Thoracic aorta (tissue), 2 donors: ENCODE data around the gene ETV5. TPM values are rescaled to one million over a fixed set of nuclear protein-coding genes. Genes with fewer than 3 reads are reported as not detected.
"Not testable (repeated sequence)": the region's sequence is repeated elsewhere in the genome, so short reads cannot be mapped to it uniquely, and the experiment has no call there.

Experiments
- ATAC-seq: fragments of 150-250 bp; one replicate; pipeline ENCODE4 v1.8.0; 2017; ENCODE audit warnings: low read depth; ENCODE audit not compliant: insufficient number of reproducible peaks, low FRiP score
- DNase-seq: peaks from one replicate; pipeline ENCODE4 v3.0.0-alpha.2; 2020; ENCODE audit warnings: low spot score
- H3K27ac ChIP-seq, 2 donors: fragments of 200-600 bp; sonication (generic); 1 replicate in 1 of 2; 2 replicates in 1 of 2; pipeline ENCODE4 v1.5.1; 2016; ENCODE audit warnings: mild to moderate bottlenecking in 2 of 2, moderate library complexity in 2 of 2
- H3K27me3 ChIP-seq: fragments of 200-600 bp; sonication (generic); replicated peaks from 2 replicates; pipeline ENCODE4 v1.6.0; 2016; ENCODE audit warnings: mild to moderate bottlenecking; ENCODE audit not compliant: insufficient read depth
- H3K36me3 ChIP-seq: fragments of 200-600 bp; sonication (generic); one replicate; pipeline ENCODE4 v1.5.1; 2016
- H3K4me1 ChIP-seq, 2 donors: fragments of 200-600 bp; sonication (generic); 1 replicate in 1 of 2; 2 replicates in 1 of 2; pipeline versions ENCODE4 v1.5.1 to v1.6.0; 2016; ENCODE audit warnings: low read depth in 2 of 2, mild to moderate bottlenecking in 1 of 2; ENCODE audit not compliant: control insufficient read depth in 1 of 2
- H3K4me3 ChIP-seq: fragments of 200-600 bp; sonication (generic); 2 replicates; pipeline ENCODE4 v1.5.1; 2016; ENCODE audit warnings: mild to moderate bottlenecking
- H3K9me3 ChIP-seq: fragments of 200-600 bp; sonication (generic); 2 replicates; pipeline ENCODE4 v1.5.1; 2016
- CTCF ChIP-seq: fragments of 200-600 bp; sonication (generic); IDR thresholded peaks from one replicate; pipeline ENCODE4 v1.5.1; 2019; ENCODE audit warnings: antibody characterized with exemption
- total RNA-seq, 2 donors: library from RNA; depleted of rRNA; stranded (reverse); fragments of >200 nt; gene quantifications; one replicate each; pipeline versions ENCODE4 v1.1.0 to v1.2.3, GENCODE V29; 2016

Gene ETV5
- total RNA-seq, 2 donors from 2014 or later, result 43.6 to 362 TPM

GRCh38 chr3:186024210-186024609, 84.7 kb downstream of the ETV5 start:
- ATAC-seq (no peak), DNase-seq (no peak)
- Histone ChIP-seq H3K4me1 (peaks cover 4 to 15% of the 10 kb centered on the region in 2 donors), H3K36me3 (no peaks in the 10 kb centered on the region), H3K27ac (peak overlapping the region; percentile 20 to 26), H3K27me3 (no peaks in the 10 kb centered on the region), H3K9me3 (no peaks in the 10 kb centered on the region), H3K4me3 (peak overlapping the region; percentile 19)
- no peak for TF ChIP-seq CTCF

DNA sequence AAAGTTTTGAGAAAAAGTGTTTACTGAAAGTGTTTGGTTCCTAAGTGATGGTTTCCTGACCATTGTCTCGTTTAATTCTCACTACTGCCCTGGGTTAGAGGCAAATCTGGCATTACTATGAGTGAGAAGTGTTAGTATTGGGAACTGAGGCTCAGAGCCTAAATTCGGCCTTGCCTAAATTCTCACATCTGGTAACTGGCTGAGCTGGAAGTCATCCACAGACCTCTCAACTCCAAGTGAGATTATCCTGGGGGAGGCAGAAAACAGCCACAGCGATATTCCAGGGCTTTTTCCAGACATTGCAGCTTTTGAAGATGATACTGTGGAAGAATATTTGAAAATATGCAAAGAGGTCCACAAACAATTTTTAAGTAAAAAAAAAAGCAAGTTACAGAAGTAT, 86.0 kb downstream of the ETV5 start:
- H3K4me1 ChIP-seq, result peaks cover 4 to 15% of the 10 kb centered on the region in 2 donors
- H3K4me3 ChIP-seq, result no peak overlapping the region
- H3K27me3 ChIP-seq, result no peaks in the 10 kb centered on the region
- no peaks in the 10 kb centered on the region for H3K36me3 ChIP-seq
- no peaks in the 10 kb centered on the region for H3K9me3 ChIP-seq
- TF ChIP-seq CTCF, result no peak
- H3K27ac ChIP-seq, result no peak overlapping the region
- DNase-seq (no peak), ATAC-seq (no peak)

DNA sequence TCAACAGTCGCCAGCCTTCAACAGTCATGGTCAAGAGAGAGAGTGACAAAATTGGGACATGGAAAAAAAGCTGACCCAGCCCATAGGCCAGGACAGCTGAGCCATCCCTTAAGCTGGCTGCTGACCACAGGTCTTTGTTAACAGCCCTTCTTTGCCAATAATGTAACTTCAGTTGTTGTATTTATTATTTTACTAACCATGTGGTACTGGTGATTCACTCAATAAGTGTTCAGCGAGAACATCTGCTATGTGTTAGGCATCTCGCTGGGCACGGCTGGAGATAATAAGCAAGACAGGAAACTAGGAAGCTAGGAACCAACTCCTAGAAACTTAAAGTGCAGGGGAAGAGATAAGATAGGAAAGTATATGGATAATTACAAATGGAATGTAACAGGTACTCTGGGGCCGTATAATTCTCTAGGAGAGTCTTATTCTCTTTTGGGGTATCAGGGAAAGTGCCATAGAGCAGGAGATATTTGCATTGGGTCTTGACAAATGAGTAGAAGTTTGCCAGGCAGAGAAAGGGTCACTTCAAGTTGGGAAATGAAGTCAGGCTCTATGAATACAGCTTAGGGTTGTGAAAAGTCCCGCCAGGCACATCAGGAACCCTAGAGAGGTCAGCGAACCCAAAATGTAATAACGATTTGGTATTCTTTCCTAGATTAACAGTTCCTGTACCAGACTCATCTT, 87.1 kb downstream of the ETV5 start:
- no peak overlapping the region for H3K27ac ChIP-seq
- DNase-seq (no peak), ATAC-seq (peak; percentile 20)
- no peaks in the 10 kb centered on the region for H3K27me3 ChIP-seq
- no peaks in the 10 kb centered on the region for H3K9me3 ChIP-seq
- TF ChIP-seq CTCF, result no peak
- H3K4me1 ChIP-seq, result peaks cover 4 to 15% of the 10 kb centered on the region in 2 donors
- no peak overlapping the region for H3K4me3 ChIP-seq
- H3K36me3 ChIP-seq, result no peaks in the 10 kb centered on the region

- H3K4me1 ChIP-seq, result peaks cover 4 to 15% of the 10 kb centered on the region in 2 donors
- not testable (repeated sequence) for H3K4me3 ChIP-seq, H3K27ac ChIP-seq, H3K9me3 ChIP-seq, H3K27me3 ChIP-seq, ATAC-seq, H3K36me3 ChIP-seq, DNase-seq
Measured at GRCh38 chr3:186021250-186021649, 87.6 kb downstream of the ETV5 start.

- not testable (repeated sequence) for H3K9me3 ChIP-seq, H3K4me1 ChIP-seq, ATAC-seq, DNase-seq, H3K36me3 ChIP-seq, H3K4me3 ChIP-seq, H3K27ac ChIP-seq, H3K27me3 ChIP-seq
Measured at GRCh38 chr3:186019288-186019687, 89.6 kb downstream of the ETV5 start.

- Histone ChIP-seq H3K27ac (no peak overlapping the region), H3K4me1 (no peaks in the 10 kb centered on the region), H3K9me3 (no peaks in the 10 kb centered on the region), H3K27me3 (no peaks in the 10 kb centered on the region), H3K4me3 (no peak overlapping the region), H3K36me3 (no peaks in the 10 kb centered on the region)
- no peak for TF ChIP-seq CTCF
- DNase-seq (no peak), ATAC-seq (no peak)
Measured at GRCh38 chr3:186014866-186015265, 94.0 kb downstream of the ETV5 start.
